ENCODE measurements around the gene CAMKMT.

CAMKMT gene

DNA sequence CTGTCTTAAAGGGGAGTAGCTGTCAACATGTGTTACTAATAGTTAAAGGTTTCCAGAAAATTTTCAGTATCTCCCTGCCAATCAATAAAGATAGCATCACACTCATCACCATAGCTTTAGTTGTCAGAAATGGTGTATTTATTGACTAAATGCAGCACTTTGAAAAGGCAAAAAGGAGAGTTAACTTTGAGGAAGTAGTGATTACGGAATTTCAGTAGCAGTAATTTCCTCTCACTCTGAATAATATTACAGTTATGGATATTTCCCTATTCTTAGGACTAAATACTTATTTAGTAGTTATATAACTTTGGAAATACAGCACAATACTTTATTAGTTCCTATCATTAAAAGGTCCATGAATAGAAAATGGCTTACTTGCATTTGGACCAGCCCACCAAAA lies 250.5 kb downstream of the CAMKMT start:
- no peak for DNase-seq

DNA sequence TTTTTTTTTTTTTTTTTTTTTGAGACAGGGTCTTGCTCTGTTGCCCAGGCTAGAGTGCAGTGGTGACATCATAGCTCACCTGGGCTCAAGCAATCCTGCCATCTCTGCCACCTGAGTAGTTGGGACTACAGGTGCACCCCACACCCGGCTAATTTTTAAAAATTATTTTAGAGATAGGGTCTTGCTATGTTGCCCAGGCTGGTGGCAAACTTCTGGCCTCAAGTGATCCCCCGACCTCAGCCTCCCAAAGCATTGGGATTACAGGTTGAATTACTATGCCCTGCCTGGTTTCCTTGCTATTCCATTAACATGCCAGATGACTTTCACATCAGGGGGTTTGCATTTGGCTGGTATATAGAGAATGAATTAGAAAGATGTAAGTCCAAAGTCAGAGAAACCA lies 253.2 kb downstream of the CAMKMT start:
- DNase-seq = no peak

DNA sequence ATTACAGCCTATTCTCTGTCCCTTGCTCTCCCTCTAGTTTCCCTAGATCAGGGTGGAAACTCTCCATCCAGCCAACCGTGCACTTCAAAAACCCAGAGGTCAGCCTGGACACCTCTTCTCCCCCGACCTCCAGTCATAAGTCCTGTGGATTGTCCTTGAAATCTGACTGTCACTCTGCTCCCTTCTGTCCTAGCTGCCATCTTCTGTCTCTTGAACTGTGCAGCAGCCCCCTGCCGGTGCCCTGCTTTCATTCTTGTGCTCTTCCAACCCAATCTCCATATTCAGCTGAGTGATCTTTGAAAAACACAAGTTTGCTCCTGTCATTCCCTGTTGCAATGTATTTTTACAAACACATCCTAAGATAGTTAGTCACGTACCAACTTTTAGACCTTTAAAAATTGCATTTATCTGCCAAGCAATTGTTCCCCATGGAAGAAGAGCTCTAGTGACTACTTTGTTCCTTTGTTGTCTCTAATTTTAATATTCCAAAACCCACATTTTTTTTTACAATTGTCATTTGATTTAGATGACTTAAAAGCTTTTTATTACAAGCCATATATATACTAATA lies 254.3 kb downstream of the CAMKMT start:
- no peak for DNase-seq

DNA sequence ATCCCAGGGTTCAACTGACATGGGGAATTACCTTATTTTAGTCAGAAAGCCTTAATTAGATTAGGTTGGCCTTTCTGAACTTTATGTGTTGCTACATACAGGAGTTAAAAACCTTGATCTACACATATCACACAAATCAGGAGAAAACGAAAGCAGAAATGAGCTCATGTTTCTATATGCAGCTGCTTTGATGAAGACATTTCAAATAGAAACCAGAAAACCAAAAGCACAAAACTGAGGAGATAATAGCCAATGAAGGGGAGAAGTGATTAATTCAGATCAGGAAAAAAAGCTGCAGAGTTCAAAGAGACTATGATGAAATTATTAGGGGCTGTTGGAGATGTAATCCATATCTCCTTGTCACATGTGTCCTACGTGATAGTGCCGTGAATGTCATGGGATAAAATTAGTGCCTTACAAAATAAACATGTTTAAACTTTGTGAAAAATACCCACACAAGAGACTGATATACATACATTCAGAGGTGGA lies 255.0 kb downstream of the CAMKMT start:
- no peak for DNase-seq

DNA sequence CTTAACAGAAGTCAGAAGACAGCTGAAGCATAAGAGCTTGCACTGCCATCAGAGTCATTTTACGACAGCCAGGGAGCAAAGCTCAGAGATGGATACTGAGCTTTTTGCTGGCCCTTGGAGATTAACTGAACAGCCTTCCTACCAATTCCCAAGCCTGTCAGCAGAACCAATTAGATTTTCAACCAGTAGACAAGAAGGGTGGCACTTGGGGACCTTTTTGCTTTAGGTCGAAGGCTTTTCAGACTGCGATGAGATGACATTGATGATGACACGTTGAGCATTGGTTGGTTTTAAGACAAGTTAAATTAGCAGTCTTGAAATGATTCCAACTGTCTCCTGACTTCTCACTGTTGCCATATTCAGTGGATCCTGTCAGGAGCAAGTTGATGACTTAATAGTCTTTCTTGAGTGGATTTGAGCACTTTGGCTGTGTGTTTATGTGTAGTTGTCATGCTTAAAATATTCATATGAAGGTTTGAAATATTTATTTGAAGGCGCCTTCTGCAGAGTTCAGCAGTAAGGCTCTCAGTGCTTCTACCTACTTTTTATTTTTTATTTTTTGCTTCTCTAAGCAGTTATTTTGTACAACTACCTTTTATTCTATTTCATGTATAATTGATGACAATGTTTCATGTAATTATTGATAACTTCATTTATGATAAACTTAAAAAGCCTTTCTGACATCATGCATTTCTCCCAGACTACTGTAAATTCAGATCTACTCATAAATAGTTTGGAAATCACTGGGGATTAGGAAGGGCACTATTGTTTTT lies 256.7 kb downstream of the CAMKMT start:
- no peak for DNase-seq

DNA sequence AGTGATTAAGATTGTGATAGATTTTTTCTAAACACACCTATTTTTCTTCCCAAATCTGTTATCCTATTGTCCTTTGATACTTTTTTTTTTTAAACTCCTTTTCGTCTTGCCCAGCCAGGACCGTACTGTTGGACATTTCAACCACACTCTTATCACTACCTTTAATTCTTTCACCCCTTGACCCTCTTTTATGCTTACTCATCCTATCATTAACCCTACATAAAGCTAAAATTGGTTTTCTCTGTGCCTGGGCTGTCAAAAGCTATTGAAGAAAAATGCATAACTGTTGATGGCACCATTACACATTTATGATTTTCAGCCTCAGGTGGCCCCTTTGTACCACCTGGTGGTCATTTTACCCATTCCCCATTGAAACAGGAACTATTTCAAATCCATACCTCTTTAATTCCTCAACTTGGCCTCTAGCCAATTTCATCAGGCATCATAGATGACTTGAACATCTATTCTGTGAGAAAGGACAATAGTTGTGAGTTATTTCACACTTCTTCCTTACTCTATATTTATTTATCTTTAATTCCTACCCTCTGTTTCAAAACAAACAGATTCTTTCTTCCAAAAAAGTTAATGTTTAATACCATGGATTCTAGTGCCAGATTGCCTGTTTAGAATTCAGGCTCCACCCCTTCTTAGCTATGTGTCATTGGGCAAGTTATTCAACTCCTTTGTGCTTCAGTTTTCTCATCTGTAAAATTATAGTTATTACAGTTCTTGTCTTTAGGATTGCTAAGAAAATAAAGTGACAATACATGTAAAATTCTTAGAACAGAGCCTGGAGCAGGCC lies 258.6 kb downstream of the CAMKMT start:
- DNase-seq = no peak

DNA sequence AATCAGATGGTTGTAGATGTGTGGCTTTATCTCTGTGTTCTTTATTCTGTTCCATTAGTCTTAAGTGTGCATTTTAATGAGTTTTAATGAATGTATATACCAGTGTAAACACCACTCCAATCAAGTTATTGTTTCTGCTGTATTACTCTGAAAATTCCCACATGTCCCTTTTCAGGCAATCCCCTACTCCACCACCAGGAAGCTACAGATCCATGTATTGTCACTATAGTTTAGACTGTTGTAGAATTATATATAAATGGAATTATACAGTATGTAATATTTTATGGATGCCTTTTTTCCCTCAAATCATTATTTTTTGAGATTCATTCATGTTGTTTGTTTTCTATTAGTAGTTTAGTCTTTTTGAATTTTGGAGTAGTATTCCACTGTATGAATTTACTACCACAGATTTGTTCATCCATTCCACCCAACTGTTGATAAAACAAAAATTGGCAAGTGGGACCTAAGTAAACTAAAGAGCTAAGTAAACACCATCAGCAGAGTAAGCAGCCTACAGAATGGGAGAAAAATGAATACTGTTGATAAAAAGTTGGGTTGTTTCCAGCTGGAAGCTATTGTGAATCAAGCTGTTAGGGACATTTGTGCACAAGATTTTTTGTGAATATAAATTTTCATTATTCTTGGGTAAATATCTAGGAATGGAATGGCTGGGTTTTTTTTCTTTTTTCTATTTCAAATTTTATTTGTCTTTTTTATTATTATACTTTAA lies 262.0 kb downstream of the CAMKMT start:
- no peak for DNase-seq

DNA sequence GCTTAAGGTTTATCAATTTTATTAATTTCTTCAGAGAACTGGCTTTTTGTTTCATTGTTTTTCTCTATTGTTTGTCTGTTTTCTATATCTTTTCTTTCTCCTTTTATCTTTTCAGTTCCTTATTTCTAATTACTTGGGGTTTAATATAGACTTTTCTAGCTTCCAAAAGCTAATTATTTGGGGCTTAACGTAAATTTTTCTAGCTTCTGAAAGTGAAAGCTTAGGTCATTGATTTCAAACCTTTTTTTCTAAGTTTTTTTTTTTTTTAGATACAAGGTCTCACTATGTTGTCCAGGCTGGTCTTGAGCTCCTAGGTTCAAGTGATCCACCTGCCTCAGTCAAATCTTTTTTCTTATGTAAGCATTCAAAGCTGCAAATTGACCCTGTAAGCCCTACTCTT lies 266.6 kb downstream of the CAMKMT start:
- no peak for DNase-seq

DNA sequence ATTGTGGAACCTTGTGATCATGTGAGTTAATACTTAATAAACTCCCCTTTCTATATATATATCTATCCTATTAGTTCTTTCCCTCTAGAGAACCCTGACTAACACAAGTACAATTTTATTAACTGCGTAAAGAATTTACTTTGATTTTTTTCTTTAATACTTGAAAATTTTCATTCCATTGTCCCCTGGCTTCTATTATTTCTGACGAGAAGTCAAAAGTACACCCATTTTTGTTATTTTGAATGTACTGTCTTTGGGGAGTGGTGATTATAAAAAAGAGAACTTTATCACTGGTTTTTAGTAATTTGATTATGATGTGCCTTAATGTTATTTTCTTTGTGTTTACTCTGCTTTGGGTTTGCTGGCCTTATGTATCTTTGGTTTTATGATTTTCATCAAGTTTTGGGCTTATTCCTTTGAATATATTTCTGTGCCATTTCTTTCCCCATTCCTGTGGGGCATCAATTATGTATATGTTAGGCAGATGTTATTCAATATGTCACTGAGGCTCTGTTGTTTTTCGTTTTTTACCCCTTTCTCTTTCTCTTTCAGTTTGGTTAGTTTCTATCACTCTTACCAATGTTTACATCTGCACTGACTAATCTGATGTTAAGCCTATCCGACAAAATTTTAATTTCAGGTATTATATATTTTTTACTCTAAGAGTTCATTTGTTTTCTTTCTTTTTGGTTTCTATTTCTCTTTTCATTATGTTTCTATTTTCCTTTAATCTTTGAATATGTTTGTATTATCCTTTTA lies 271.4 kb downstream of the CAMKMT start:
- no peak for DNase-seq

DNA sequence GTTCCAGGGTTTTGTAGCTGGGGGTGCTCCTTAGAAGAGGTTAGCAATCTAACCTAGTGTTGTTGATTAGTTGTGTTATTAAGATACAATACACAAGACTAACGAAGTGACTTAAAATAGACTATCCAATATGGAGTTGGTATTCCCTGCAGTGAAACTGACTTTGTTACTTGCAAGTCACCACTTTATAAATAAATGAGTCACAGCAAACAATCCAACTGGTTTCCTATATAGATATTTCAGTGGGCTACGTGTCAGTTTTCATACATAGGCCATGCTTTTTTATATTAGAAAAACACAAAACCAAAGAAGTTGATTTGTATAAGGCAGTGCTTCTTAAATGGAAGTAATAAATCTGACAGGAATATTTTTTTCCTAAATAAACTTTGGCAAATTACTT lies 274.0 kb downstream of the CAMKMT start:
- no peak for DNase-seq

DNA sequence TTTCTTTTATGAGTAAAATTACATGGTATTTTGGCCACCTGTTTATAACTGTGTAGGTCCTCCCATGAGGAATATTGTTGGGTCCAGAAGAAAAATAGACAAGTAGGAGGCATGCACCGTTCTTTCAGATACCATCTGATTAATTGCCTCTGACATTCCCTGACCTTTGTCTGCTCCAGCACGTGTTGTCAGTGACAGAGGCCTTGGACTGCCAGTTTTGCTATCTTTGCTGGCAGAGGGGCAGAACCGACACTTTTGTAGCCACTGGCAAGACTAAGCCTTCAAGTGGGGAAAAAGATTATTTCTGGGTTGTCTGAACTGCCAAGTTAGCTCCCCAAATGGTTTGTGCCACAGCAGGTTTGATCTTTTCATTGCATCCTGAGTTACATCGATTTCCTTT lies 276.9 kb downstream of the CAMKMT start:
- DNase-seq = no peak

DNA sequence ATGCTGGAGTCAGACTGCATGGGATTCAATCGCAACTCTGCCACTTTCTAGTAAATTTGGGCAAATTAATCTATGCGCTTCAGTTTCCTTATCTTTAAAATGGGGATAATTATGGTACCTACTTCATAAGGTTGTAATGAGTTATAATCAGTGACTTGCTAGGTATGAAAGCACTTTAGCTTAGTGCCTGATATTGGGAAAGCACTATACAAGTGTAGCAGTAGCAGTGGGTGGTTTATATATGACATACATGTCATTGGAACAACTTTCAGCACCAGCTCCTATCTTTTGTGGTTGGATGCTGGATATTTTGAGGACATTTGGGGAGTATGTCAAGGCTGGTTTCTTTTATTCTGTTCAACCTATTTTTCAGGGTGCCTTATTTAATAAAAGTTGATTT lies 277.7 kb downstream of the CAMKMT start:
- DNase-seq = no peak

DNA sequence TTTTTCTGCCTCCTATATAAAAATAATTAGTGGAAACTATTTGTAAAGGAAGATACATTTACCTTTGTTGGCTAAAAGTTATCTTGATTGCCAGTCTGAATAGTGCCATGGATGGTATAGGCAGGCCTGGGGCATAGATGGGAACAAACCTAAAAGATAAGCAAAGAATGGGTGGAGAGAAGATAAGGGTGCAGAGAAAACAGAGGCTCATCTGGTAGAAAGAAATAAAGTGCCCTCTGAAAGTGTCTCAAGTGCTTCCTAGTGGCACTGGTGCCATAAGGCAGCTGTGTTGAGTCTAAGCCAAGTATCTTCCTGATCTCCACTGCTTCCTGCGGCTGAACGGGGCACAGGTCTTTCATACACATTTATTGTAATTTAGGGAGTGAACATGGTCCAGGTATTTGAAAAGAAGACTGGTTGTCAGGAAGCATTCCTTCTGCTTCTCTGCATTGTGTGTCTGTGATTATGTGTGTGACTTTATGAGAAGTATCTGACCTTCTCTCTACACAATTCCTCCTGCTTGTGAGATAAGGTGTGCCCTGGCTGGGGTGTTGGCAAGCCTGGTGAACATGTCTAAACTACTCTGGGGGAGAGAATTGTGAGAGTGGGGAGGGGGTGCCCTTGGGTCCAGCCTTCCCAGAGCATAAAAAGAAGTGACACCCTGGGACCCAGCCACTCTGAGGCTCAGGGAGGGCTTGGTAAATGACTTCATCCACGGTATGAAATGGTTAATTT lies 280.5 kb downstream of the CAMKMT start:
- no peak for DNase-seq

DNA sequence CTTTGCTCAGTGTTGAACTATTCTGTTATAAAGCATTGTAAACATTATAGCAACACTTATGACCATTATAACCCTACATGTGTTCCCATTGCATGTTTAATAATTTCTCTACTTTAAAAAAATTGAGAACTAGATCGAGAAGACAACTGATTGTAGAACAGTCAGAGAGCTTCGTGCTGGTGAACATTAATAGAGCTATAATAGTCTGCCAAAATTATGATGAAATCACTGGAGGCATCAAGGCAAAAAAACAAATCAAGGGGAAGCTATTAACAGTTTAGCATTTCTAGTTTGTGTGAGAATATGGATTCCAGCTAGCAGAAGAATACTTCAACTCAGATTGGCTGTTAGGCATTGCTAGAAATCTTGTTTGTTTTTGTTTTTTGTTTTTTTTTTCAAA lies 284.2 kb downstream of the CAMKMT start:
- DNase-seq = no peak

DNA sequence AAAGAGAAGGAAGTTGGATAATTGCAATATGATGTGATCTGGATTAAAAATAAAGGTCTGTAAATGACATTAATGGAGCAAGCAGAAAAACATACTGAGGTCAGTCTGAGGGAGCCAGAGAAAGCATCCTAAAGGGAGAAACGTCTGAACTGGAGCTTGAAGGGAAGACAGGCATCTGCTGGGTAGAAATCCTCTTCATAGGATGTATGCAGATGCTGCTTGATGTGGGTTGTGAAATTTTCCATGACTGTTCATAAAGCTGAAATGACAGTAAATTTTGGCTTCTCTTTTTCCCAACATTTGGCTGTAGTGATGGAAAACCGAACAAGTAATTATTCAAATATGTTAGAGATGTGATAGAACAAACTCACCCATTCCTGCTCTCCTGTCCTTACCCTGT lies 287.6 kb downstream of the CAMKMT start:
- DNase-seq = no peak

DNA sequence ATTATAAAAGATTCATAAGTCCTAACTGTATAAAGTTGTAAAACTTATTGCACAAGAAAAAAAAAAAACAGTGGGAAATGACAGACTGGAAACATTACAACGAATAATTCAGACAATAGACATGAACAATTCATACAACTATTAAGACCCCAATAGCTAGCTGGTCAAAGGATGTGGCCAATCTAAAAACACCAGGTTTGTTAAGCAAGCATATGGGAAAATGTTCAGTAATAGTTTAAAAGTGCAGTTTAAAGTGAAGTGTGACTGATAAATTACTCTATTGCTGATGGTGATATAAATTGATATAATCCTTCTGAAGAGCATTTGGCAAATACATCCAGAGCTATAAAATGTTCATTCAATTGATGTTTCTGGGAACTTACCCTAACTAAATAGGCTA lies 289.0 kb downstream of the CAMKMT start:
- DNase-seq = no peak

DNA sequence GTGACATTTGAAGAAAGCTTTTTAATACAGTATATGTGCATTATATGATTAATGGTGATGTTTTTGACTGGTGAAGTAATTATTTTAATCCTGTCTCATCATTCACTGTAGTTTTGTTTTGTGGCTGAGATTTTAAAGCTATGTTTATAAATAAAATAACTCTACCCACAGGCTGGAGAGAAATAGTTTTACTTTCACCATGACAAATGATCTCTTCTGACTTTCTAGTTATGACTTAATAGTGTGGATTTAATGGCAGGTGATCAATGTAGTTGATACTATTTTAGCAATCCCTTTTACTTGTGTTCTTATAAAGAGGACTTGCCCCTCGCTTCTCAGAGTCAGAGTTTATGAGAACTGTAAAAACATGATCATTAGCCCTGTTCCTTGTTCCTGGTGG lies 290.2 kb downstream of the CAMKMT start:
- no peak for DNase-seq

DNA sequence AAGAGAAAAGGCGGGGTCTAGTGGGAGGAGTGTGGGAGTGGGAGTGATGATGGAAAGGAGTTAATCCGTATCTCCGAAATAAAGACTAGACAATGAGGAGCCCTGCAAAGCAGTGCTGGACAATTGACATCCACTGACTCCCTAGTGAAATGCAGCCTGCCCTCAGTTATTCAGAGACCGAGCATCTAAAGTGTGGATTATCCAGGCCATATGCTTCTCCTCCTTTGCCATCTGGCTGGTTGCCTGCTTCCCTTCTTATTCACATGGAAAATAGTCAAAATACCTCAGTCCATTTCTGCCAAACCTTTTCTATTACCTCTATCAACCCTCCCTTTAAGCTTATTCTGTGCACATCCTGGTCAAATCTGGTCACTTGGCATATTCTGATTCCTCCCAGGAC lies 291.0 kb downstream of the CAMKMT start:
- no peak for DNase-seq

DNA sequence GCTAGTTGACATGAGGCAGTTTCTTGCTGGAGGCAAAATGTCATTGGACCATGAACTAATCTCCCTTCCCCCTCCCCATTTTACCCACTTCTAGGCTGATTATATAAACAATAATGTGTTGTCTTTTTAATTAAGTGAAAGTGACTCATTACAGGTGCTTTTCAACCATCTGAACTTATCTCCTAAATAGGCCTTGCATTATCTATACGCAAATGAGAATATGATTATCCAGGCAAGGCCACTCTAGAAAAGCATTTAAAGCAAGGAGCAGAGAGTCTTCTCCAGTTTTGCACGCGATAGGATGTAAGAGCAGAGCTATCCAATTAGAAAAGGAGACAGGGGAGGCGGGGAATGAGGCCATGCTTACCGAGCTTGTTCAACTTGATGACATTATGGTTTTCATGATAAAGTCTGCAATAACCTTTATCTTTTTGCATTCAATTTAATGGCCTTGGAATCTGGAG lies 293.7 kb downstream of the CAMKMT start:
- DNase-seq = no peak

DNA sequence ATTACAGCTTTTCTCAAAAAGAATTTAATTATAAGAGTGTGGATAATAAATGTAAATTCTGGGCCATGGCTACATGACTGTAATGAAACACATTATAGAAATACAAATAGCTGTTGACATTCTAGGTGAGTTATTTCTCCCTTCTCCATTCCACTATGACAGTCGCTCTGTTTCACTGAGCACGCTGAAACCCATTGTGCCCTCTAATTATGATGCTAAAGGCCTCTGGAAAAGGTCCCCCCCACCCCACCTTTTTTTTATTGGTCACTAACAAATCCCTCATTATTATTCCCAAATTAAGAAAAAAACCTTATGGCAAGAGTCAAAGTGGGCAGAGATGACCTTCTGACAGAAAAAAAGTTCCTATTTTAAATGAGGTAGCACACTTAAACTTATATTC lies 294.7 kb downstream of the CAMKMT start:
- no peak for DNase-seq

DNA sequence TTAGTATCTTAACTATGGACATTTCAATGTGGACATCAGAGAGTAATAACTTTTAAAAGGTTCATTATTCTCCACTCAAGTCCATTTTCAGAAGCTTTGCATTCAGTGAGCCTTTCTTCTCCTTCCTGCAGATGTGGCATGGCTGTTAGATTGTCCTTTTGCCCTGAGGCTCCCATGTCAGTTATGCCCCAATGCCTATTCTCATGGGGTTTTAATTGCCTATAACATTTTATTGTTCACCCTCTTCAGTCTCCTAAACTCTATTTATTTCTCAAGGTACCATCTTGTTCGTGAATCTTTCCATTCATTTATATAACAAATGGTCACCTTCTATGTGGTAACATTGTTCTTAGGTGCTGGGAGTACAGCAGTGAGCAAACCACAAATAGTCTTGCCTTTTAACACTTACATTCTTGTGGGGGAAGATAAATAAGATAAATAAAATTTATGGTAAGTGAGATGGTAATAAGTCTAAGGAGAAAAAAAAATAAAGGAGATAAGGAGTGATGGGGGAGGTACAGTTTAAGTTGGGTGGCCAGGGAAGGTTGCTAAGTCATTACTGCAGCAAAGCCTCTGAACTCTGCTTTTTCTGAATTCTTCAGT lies 301.8 kb downstream of the CAMKMT start:
- no peak for DNase-seq
